Measurements from ENCODE around the gene ODAD4. TPM values are rescaled to one million over a fixed set of nuclear protein-coding genes. Genes with fewer than 3 reads are reported as not detected.

Gene ODAD4
- total and polyA plus RNA-seq, 2 donors from 2014 or later, result 4.6 to 6.0 TPM

- no peak overlapping the region for H3K27ac ChIP-seq (ENCODE audit: low read depth in 2 of 2, low read length in 2 of 2)
- H3K4me3 ChIP-seq (ENCODE audit: low read length in 3 of 3), result no peak overlapping the region
- H3K4me1 ChIP-seq (ENCODE audit: control insufficient read depth in 2 of 3, insufficient read depth in 2 of 3, low read depth in 1 of 3, low read length in 3 of 3), result no peaks in the 10 kb centered on the region
- peaks cover 7 to 49% (median 37%) of the 10 kb centered on the region in 3 donors for H3K36me3 ChIP-seq (ENCODE audit: control insufficient read depth in 2 of 3, insufficient read depth in 3 of 3, low read length in 3 of 3)
- no peak for FAIRE-seq
- H3K27me3 ChIP-seq (ENCODE audit: control insufficient read depth, insufficient read depth, low read length), result no peaks in the 10 kb centered on the region
- H3K9ac ChIP-seq (ENCODE audit: low read length in 3 of 3), result no peak overlapping the region
- intact Hi-C loops (cut with DNase I), result no loop called here
- no peak for DNase-seq
- no peaks in the 10 kb centered on the region for H3K9me3 ChIP-seq (ENCODE audit: control insufficient read depth in 2 of 3, insufficient read depth in 1 of 3, low read length in 3 of 3)
- no peak for TF ChIP-seq CTCF (IDR thresholded peaks at IDR 0.05; ENCODE audit: borderline replicate concordance, extremely low read depth, insufficient read depth)
Observed at GRCh38 chr17:41901646-41902045, 28.8 kb upstream of the ODAD4 start.

GRCh38 chr17:41904242-41904841 lies 26.1 kb upstream of the ODAD4 start:
- intact Hi-C loops (cut with DNase I), result no loop called here
- no peaks in the 10 kb centered on the region for H3K9me3 ChIP-seq (ENCODE audit: control insufficient read depth in 2 of 3, insufficient read depth in 1 of 3, low read length in 3 of 3)
- no peak for FAIRE-seq
- no peak for DNase-seq
- TF ChIP-seq CTCF (IDR thresholded peaks at IDR 0.05; ENCODE audit: borderline replicate concordance, extremely low read depth, insufficient read depth), result no peak
- H3K9ac ChIP-seq (ENCODE audit: low read length in 3 of 3), result no peak overlapping the region
- no peaks in the 10 kb centered on the region for H3K27me3 ChIP-seq (ENCODE audit: control insufficient read depth, insufficient read depth, low read length)
- peaks cover 7 to 41% (median 31%) of the 10 kb centered on the region in 3 donors for H3K36me3 ChIP-seq (ENCODE audit: control insufficient read depth in 2 of 3, insufficient read depth in 3 of 3, low read length in 3 of 3)
- H3K4me3 ChIP-seq (ENCODE audit: low read length in 3 of 3), result no peak overlapping the region
- H3K27ac ChIP-seq (ENCODE audit: low read depth in 2 of 2, low read length in 2 of 2), result no peak overlapping the region
- H3K4me1 ChIP-seq (ENCODE audit: control insufficient read depth in 2 of 3, insufficient read depth in 2 of 3, low read depth in 1 of 3, low read length in 3 of 3), result peaks cover 0 to 19% (median 3%) of the 10 kb centered on the region in 3 donors

- no peak for TF ChIP-seq CTCF (IDR thresholded peaks at IDR 0.05; ENCODE audit: borderline replicate concordance, extremely low read depth, insufficient read depth)
- H3K27ac ChIP-seq (ENCODE audit: low read depth in 2 of 2, low read length in 2 of 2), result no peak overlapping the region
- FAIRE-seq (no peak), DNase-seq (no peak)
- H3K36me3 ChIP-seq (ENCODE audit: control insufficient read depth in 2 of 3, insufficient read depth in 3 of 3, low read length in 3 of 3), result peaks cover 7 to 49% (median 35%) of the 10 kb centered on the region in 3 donors
- H3K9me3 ChIP-seq (ENCODE audit: control insufficient read depth in 2 of 3, insufficient read depth in 1 of 3, low read length in 3 of 3), result no peaks in the 10 kb centered on the region
- intact Hi-C loops (cut with DNase I), result no loop called here
- no peak overlapping the region for H3K4me3 ChIP-seq (ENCODE audit: low read length in 3 of 3)
- no peak overlapping the region for H3K9ac ChIP-seq (ENCODE audit: low read length in 3 of 3)
- peaks cover 0 to 19% (median 8%) of the 10 kb centered on the region in 3 donors for H3K4me1 ChIP-seq (ENCODE audit: control insufficient read depth in 2 of 3, insufficient read depth in 2 of 3, low read depth in 1 of 3, low read length in 3 of 3)
- no peaks in the 10 kb centered on the region for H3K27me3 ChIP-seq (ENCODE audit: control insufficient read depth, insufficient read depth, low read length)
Observed at GRCh38 chr17:41905172-41905571, 25.2 kb upstream of the ODAD4 start.

Measured in kidney (tissue), 14 donors.